ENCODE measurements around the gene KCNE2.
"Not testable (repeated sequence)": the region's sequence is repeated elsewhere in the genome, so short reads cannot be mapped to it uniquely, and the experiment has no call there.

KCNE2 gene

DNA sequence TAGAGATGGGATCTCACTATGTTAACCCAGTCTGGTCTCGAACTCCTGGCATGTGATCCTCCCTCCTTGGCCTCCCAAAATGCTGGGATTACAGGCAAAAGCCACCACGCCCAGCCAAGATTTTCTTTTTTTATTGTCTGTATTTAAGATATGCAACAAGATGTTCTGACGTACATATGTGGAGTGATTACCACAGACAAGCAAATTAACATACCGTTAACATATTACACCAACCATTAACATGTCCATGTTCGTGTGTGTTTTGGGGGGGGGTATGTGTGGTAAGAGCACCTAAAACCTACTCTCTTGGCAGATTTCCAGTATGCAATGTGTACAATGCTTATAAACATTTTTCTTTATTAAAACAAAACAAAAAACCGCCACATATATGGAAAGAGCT is 10.6 kb upstream of the KCNE2 start:
- no peak for DNase-seq (ENCODE audit: low read depth)

DNA sequence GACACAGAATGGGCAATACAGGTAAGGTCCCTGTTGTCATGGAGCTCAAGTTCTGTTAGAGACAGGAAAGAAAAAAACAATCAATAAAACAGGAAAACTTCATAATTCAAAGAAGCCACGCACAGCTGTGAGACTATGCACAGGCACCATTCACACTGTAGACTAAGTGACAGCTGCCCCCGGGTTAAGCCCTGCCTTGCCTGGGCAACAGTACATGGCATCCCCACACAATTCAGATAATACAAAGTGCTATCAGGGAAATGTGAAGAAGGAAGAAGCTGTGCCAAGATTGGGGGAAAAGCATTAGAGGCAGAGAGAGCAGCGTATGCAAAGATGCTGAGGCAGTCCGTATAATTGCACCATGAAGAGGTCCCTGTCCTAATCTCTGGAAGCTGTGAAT is 9.0 kb upstream of the KCNE2 start:
- no peak for DNase-seq (ENCODE audit: low read depth)

DNA sequence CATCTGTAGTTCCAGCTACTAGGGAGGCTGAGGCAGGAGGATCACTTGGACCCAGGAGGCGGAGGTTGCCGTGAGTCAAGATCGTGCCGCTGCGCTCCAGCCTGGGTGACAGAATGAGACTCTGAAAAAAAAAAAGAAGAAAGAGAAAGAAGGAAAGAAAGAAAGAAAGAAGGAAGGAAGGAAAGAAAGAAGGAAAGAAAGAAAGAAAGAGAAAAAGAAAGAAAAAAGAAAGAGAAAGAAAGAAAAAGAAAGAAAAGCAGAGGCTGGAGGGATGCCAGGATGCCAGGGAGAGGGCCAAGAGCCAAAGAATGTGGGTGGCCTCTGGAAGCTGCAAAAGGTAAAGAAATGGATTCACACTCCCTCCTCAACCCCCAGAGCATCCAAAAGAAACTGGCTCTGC is 8.2 kb upstream of the KCNE2 start:
- no peak for DNase-seq (ENCODE audit: low read depth)

DNA sequence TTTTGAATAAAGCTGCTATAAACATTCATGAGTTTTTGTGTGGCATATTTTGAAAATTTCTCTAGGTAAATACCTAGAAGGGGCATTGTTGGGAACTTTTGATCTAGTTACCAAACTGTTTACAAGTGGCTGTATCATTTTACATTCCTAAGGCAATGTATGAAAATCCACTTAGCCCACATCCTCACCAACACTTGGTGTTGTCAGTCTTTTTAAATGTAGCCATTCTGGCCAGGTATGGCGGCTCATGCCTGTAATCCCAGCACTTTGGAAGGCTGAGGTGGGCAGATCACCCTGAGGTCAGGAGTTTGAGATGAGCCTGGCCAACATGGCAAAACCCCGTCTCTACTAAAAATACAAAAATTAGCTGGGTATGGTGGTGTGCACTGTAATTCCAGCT is 5.9 kb upstream of the KCNE2 start:
- no peak for DNase-seq (ENCODE audit: low read depth)

DNA sequence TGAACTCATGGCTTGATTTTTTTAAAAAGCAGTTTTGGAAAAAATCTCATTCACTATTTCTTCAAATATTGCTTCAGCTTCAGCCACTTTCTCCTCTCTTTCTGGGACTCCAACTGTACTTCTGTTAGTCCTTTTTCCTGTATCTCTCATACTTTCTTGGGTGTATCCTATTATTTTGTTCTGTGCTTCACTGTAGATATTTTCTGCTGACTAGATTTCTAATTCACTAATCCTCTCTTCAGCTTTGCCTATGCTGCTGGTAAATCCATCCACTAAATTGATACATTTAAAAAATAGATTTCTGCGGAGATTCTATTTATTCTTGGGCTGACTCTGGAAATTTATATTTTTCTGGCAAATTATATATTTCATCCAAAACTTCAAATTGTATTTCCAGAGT is 4.9 kb upstream of the KCNE2 start:
- no peak for DNase-seq (ENCODE audit: low read depth)

DNA sequence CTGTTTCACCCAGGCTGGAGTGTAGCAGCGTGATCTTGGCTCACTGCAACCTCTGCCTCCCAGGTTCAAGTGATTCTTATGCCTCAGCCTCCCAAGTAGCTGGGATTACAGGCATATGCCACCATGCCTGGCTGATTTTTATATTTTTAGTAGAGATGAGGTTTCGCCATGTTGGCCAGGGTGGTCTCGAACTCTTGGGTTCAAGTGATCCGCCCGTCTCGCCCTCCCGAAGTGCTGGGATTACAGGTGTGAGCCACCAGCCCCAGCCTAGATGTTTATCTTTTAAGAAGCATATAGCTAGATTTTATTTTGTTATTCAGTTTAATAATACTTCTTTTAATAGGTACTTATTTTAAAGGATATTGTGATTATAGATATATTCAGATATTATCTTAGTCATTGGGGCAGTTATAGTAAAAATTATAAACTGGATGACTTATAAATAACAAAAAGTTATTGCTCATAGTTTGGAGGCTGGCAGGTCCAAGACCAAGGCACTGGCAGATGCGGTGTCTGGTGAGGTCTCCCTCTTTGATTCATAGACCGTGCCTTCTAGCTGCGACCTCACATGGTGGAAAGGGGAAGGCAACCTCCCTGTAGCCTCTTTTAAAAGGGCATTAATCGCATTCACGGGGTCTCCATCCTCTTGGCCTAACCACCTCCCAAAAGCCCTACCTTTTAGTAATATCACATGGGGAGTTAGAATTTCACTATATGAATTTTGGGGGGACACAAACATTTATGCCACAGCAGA is 3.1 kb upstream of the KCNE2 start:
- DNase-seq (ENCODE audit: low read depth) = no peak

DNA sequence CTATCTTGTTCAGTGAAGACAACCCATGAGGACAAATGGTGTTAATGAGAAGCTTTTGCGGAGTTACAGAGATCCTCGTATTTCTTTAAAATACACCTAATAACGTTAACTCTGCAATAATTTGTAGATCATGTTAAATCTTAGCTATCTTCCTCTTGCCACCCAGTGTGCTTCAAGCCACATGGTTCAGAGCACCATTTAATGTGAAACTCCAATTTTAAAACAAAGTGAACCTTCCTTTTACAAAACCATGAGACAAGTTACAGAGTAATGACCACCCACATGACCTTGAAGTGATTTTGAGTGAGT is 1.7 kb upstream of the KCNE2 start:
- DNase-seq (ENCODE audit: low read depth) = no peak

DNA sequence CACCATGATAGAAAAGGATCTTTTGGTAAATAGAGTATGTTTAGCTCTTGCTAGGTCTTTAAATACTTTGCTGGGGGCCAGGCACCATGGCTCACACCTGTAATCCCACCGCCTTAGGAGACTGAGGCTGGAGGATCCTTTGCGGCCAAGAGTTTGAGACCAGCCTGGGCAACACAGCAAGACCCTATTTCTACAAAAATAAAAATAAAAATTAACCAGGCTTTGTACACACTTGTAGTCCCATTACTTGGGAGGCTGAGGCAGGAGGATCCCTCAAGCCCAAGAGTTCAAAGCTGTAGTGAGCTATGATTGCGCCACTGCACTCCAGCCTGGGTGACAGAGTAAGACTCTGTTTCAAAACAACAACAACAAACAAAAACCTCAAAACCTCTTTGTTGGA is 1.1 kb upstream of the KCNE2 start:
- DNase-seq (ENCODE audit: low read depth) = no peak

DNA sequence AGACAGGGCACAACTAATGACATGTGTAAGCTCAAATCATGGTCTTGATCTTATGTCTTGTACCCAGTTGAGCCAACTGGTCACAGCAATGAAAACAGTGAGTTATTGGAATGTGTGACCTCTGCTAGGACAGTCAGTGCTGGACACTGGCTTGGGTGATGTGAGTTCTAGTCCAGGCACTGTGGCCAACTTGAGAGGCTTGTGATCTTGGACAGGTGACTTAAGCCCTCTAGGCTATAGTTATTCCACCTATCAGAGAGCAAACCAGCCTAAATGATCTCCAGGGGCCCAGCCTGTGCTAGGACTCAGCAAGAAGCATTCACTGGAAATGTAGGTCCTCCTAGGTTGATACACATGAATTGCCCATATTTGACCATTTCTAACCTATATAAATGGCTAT is 1.1 kb downstream of the KCNE2 start:
- no peak for DNase-seq (ENCODE audit: low read depth)

DNA sequence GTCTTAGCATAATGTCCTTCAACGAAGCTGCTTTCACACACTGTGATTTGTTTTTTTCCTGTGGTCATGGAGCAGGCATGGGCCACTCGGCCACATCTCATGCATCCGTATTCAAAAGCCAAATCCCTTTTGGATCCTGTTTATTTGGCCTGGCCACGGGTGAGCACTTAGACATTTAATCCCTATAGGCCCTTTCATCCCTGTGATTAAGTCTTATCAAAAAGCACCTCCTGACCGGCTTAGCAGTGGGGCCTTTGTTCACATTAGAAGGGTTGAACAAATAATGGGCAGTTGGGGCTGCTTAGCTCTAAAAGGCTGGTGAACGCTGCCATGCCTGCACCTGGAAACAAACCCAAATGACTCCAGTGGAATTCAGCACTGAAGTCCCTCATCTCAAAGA is 2.0 kb downstream of the KCNE2 start:
- no peak for DNase-seq (ENCODE audit: low read depth)

DNA sequence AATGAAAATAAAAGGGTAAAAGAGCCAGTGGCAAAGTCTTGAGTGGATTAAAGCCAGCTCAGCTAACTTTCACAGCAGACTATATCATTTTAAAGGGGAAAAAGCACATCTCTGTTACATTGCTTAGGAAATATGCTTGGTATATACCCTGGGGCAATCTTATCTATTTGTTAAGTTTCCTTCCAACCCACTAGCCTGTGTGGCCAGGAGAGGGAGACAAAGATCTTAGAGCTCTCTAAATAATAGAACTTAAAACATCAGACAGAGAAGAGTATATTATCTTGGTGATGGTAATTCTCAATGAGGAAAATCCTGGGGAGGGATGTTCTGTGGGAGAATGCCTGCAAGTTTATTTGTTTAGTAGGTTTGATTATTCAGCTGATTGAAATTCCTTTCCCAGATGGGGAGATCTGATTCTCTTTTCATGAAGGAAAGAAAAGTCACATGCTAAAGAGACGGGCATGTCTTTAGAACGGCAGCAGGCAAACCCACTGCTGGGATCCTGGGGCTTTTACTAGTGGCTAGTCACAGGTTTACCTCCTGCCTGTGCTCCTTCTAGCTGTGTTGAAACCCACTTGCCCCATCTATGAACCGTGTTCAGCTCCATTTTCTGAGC is 3.6 kb downstream of the KCNE2 start:
- no peak for DNase-seq (ENCODE audit: low read depth)

DNA sequence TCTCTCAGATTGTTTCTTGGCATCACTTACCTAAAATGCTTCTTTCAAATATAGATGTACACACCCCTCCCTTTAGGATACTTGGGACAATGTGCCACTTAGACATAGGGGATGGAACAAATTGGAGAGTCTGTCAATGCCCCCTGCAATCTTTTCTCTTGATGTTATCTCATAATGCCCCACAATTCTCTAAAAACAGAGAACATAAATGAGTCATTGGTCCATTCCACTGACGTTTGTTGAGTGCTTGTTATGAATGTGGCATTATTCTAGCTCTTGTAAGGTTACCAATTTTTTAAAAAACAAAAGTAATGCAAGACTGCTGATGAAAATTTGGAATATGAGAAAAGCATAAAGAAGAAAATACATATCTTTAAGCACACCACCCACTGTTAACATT is 5.9 kb downstream of the KCNE2 start:
- DNase-seq (ENCODE audit: low read depth) = no peak

DNA sequence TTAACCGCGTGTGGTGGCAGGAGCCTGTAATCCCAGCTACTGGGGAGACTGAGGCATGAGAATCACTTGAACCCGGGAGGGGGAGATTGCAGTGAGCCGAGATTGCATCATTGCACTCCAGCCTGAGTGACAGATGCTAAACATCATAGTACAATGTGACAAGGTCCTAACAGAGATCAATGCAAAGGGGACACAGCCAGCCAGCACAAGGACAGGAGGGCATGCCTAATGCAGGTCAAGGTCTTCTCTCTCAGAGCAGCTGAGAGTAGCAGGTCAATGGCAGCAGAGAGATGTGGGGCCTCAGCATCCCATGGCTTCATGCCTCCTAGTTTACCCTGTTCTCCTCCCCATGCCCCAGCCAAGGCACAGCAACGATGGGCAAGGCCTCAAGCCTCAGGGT is 8.5 kb downstream of the KCNE2 start:
- no peak for DNase-seq (ENCODE audit: low read depth)

DNA sequence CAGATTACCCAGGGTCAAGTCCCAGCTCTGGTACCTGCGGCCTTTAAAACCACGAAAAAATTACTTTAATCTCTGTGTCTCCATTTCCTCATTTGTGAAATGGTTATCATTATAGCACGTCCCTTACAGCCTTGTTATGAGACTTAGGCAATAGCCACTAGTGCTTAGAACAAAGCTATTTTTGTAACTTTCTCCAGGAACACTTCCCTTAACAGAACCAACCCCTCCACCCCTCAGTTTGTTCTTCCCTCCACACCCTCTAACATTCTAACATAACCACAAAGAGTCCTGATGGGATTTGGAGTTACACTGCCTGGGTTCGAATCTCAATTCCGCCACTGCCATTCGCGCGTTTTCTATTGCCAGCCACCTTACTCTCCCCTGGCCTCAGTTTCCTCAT is 10.7 kb downstream of the KCNE2 start:
- not testable (repeated sequence) for DNase-seq (ENCODE audit: low read depth)

DNA sequence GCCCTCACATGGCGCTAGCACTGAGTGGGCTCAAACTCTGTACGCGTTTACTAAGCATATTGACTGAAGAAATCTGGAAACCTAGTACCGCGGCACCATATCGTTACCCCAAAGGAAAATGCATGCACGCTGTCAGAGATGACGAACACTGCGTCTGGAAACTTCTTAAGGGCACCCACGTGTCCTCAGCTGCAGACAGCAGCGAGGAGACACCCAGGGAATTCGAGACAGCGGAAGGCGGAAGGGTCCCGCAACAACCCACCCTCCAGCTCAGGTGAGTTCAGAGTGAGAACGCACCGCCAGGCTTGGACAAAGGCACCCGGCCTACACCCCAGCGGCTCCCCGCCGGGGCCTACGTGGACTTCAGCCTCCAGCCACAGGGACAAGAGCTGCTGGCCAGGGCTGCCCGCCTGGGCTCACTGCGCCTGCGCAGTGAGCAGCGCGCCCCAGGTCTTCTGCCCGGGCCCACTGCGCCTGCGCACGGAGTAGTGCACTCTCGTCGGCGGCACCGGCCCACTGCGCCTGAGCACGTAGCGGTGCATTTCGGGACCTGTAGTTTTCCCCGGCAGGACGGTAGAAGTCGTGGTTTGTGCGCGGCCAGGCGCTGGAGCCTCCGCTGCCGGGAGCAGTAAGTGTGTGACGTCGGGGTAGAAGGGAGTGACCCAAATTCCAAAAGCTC is 11.3 kb downstream of the KCNE2 start, which contains the start of gene SMIM11:
Gene SMIM11 (plus strand): TSS at position 568 of the 679 bp plus-strand sequence. CDS start 3,998 bp downstream, outside the sequence.
- DNase-seq (ENCODE audit: low read depth) = not testable (repeated sequence)

DNA sequence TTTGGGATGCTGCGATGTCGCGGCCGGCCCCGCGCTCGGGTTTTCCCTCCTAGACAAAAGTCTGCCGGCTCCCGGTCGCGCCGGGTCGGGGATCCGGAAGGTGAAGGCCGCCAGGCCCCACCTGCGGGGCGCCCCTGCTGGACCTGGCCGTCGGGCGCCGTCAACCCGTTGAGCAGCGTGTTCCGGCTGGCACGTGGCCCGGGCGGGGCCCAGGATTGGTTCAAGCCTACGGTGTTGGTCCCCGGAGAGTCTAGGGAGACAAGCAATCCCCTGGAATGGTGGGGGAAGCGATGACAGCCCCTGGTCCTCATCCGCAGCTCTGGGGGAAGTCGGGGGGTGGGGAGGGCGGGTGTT is 11.8 kb downstream of the KCNE2 start:
- not testable (repeated sequence) for DNase-seq (ENCODE audit: low read depth)

DNA sequence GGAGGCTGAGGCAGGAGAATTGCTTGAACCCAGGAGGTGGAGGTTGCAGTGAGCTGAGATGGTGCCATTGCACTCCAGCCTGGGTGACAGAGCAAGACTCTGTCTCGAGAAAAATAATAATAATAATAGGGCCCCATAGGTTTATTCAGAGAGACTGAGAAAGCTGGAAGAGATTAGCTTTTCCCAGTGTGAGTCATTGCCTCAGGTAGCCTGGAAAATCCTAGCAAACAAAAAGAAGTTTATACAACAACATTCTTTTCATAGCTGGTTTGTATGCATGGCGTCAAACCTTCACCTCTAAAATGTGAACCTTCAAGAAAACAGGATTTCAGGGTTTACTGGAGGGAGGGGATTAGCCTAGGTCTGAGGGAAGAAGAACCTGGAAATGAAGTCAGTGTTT is 19.3 kb downstream of the KCNE2 start:
- not testable (repeated sequence) for DNase-seq (ENCODE audit: low read depth)

DNA sequence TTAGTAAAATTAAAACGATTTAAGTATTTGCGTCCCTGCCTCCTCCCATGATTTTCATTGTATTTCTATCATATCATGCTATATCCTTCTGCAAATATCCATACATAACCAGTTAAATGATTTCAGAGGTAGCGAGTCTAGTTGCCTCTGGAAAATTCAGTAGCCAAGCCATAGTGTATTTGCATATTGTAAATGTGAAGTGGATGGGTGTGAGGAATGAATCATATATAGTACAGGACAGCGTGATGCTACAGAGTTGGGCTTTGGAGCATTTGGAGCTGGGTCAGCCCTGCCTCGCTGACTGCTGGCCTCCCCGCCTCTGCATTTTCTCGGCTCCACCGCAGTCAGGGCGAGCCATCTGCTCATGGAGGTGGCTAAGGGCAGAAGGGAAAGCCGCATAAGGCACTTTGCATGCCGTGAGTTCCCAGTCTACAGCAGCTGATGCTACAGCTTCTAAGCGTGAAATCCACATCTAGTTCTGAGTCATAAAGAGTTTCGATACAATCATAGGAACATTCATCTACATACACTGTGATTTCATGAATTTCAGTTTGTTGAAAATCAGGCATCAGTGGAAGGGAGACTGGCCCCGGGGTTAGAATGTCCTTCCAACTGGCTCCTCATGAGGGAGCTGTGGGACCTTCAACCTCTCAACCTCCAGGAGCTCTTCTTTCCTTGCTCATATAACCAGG is 20.1 kb downstream of the KCNE2 start:
- not testable (repeated sequence) for DNase-seq (ENCODE audit: low read depth)

DNA sequence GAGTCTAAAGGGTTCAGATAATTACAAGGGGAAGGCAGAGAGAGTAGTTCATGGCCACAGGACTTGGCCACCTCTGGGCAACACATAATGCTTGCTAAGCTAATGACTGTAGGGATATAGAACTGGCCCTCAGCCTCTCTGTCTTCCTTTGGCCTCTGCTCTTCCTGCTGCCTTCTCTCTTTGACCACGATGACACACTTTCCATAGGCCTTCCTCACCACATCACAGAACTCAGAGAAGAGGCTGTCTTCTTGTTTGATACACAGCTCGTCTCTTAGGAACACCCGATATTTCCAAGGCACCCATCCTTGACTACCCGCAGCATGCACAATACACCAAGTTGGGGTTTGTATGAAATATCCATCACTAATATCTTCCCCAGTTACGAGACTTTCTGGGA is 36.7 kb downstream of the KCNE2 start:
- not testable (repeated sequence) for DNase-seq (ENCODE audit: low read depth)

DNA sequence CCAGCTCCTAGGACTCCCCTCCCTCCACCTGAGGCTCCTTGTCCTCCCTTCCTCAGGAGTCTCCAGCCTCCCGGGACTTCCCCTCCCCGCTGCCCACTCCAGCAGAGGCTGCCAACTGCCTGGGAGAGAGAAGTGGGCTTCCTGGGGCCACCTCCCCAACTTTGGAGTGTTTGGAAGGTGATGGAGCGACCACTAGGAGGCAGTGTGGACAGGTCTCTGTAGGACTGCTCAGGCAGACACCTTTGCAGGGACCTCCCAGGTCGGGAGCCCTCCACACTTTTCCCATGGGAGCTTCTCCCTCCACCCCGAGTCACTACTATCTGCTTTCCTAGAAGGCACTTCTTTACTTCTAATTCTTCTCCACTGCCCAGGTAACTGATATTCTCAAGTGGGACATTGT is 40.9 kb downstream of the KCNE2 start:
- not testable (repeated sequence) for DNase-seq (ENCODE audit: low read depth)

DNA sequence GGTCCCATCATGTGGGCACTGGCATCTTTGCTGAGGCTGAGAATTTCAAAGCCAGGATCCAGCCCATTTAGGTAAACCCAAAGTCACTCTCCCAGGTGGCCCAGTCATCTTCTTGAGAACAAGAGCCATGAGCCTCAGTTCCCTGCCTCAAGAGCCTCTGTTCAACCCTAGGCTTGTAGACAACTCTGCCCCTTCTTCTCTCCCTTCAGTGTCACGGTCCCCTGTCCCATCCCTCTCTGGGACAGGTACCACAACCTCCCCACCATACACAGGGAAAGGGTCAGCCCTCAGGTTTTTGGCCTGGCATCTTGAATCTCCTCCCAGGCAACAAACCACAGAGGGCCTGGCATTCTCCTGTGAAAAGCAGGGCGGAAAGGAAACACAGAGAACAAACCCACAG is 41.9 kb downstream of the KCNE2 start:
- DNase-seq (ENCODE audit: low read depth) = not testable (repeated sequence)

DNA sequence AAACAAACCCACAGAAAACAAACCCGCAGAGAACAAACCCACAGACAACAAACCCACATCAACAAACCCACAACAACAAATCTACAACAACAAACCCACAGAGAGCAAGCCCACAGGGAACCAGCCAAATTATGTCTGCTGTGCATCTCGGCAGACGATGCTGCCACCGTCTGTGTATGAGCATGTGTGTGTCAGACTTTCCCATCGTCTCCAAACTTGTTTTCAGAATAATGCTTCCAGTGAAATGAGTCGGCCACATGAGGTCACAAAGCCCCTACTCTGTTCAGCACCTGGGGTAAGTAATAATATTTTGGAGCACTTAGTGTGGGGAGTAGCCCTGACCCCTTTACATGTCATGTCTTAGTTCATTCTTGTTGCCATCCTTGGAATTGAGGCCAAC is 42.3 kb downstream of the KCNE2 start:
- DNase-seq (ENCODE audit: low read depth) = not testable (repeated sequence)

DNA sequence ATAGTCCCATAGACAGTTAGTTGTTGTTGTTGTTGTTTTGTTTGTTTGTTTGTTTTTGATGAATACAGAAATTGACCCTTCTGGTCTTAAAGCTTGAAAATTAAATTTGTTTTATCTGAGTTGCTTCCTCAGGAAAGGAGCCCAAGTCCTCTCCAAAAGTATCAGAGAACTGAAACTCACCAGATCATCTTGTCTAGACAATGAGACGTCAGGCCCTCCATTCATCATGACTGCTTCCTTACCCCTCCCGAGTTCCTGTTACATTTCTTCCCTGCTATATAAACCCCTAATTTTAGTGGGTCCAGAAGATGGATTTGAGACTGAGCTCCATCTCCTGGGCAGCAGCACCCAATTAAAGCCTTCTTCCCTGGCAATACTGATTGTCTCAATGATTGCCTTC is 42.9 kb downstream of the KCNE2 start:
- not testable (repeated sequence) for DNase-seq (ENCODE audit: low read depth)

Data from activated T-cell treated with anti-CD3 and anti-CD28 coated beads for 48 hours (primary cell).